Keratinocyte (primary cell): ENCODE results near the gene RGS6. TPM values are rescaled to one million over a fixed set of nuclear protein-coding genes. Genes with fewer than 3 reads are reported as not detected.

Source experiments
- DNase-seq: peaks from one replicate; pipeline ENCODE4 v3.0.0-alpha.2; 2011; ENCODE audit warnings: low read depth, missing footprints, low spot score
- FAIRE-seq: peaks from 2 replicates; lab custom pipeline; 2011; peaks lifted over from hg19 to GRCh38; lab: Jason Lieb, UNC
- H2AFZ ChIP-seq: 2 replicates; pipeline ENCODE4 v1.6.0; 2012; ENCODE audit warnings: low read length, control low read depth, inconsistent platforms; ENCODE audit not compliant: control insufficient read depth
- H3K27ac ChIP-seq: 2 replicates; pipeline ENCODE4 v1.5.1; 2011; ENCODE audit warnings: low read length; ENCODE audit not compliant: control insufficient read depth, insufficient read depth
- H3K27me3 ChIP-seq: 3 replicates; pipeline ENCODE4 v1.6.0; 2011; ENCODE audit warnings: low read length; ENCODE audit not compliant: control insufficient read depth, insufficient read depth; ENCODE audit errors: extremely low read depth
- H3K36me3 ChIP-seq, 2 experiments: 2 replicates in 1 of 2; 3 replicates in 1 of 2; pipeline ENCODE4 v1.5.1; 2011; ENCODE audit warnings: low read length in 2 of 2, mild to moderate bottlenecking in 1 of 2; ENCODE audit not compliant: control insufficient read depth in 2 of 2, insufficient read depth in 2 of 2; ENCODE audit errors: extremely low read depth in 1 of 2
- H3K4me1 ChIP-seq: 3 replicates; pipeline ENCODE4 v1.5.1; 2011; ENCODE audit warnings: low read length; ENCODE audit not compliant: control insufficient read depth, insufficient read depth; ENCODE audit errors: extremely low read depth
- H3K4me2 ChIP-seq: 3 replicates; pipeline ENCODE4 v1.6.0; 2011; ENCODE audit warnings: low read depth, low read length; ENCODE audit not compliant: control insufficient read depth, insufficient read depth; ENCODE audit errors: extremely low read depth
- H3K4me3 ChIP-seq, 3 experiments: fragments of 200-600 bp in 1 of 3; sonication (generic) in 1 of 3; 2 replicates in 2 of 3; 3 replicates in 1 of 3; pipeline ENCODE4 v1.5.1; 2011 to 2016; ENCODE audit warnings: low read length in 3 of 3, mild to moderate bottlenecking in 3 of 3, control low read depth in 2 of 3, inconsistent platforms in 1 of 3, low read depth in 1 of 3, mixed read lengths in 1 of 3, mixed run types in 1 of 3, moderate library complexity in 1 of 3; ENCODE audit not compliant: control insufficient read depth in 2 of 3, insufficient read depth in 2 of 3; ENCODE audit errors: extremely low read depth in 1 of 3
- H3K79me2 ChIP-seq: 2 replicates; pipeline ENCODE4 v1.6.0; 2012; ENCODE audit warnings: low read length; ENCODE audit not compliant: control insufficient read depth, insufficient read depth
- H3K9ac ChIP-seq: 3 replicates; pipeline ENCODE4 v1.6.0; 2011; ENCODE audit warnings: low read length; ENCODE audit not compliant: control insufficient read depth, insufficient read depth; ENCODE audit errors: extremely low read depth
- H3K9me1 ChIP-seq: 3 replicates; pipeline ENCODE4 v1.6.0; 2011; ENCODE audit warnings: low read length; ENCODE audit not compliant: control insufficient read depth, insufficient read depth; ENCODE audit errors: extremely low read depth
- H3K9me3 ChIP-seq: 2 replicates; pipeline ENCODE4 v1.5.1; 2012; ENCODE audit warnings: low read depth, low read length; ENCODE audit not compliant: control insufficient read depth
- H4K20me1 ChIP-seq: 3 replicates; pipeline ENCODE4 v1.6.0; 2011; ENCODE audit warnings: low read length; ENCODE audit not compliant: control insufficient read depth, insufficient read depth; ENCODE audit errors: extremely low read depth
- CTCF ChIP-seq, 3 experiments: IDR thresholded peaks in 1 of 3; conservative IDR thresholded peaks in 1 of 3; optimal IDR thresholded peaks in 1 of 3; 2 replicates in 2 of 3; 3 replicates in 1 of 3; pipeline versions ENCODE3 to v1.5.1; 2011; ENCODE audit warnings: low read length in 3 of 3, mild to moderate bottlenecking in 3 of 3, moderate library complexity in 2 of 3, control low read depth in 1 of 3, inconsistent platforms in 1 of 3; ENCODE audit not compliant: insufficient read depth in 2 of 3; ENCODE audit errors: extremely low read depth in 1 of 3
- EZH2 ChIP-seq: IDR thresholded peaks from one replicate; pipeline ENCODE4 v1.6.1; 2012; ENCODE audit warnings: inconsistent platforms, mild to moderate bottlenecking, low read length, moderate library complexity
- dilution Hi-C: fragments of 300-500 bp; cut with MboI; formaldehyde crosslinking; loops from one replicate; pipeline ENCODE4 v1.7.0; 2020; ENCODE audit warnings: low sequenced_read_pairs; ENCODE audit not compliant: extremely low pct_ligation_motif_present
- polyA plus RNA-seq, 5 experiments: library from polyadenylated mRNA; depleted of rRNA in 3 of 5; stranded (reverse) in 3 of 5; stranded (forward) in 1 of 5; unstranded in 1 of 5; fragments of >200 nt; gene quantifications; 1 replicate in 1 of 5; 2 replicates in 3 of 5; 3 replicates in 1 of 5; pipeline versions ENCODE4 v1.2.1 to v1.2.3, GENCODE V29; 2011 to 2012; ENCODE audit warnings: missing spikeins in 2 of 5, low read depth in 1 of 5, low replicate concordance in 1 of 5

RGS6 gene
- polyA plus RNA-seq, 1 donor (not counting 4 experiments of a cell fraction or from before 2014, with no cell fraction given) = not detected

GRCh38 chr14:71960494-71961353 is 28.5 kb downstream of the RGS6 start:
- Histone ChIP-seq H4K20me1 (no peaks in the 10 kb centered on the region), H3K36me3 (no peaks in the 10 kb centered on the region), H3K4me1 (no peaks in the 10 kb centered on the region), H3K9me3 (no peaks in the 10 kb centered on the region), H3K79me2 (no peaks in the 10 kb centered on the region), H3K4me2 (no peak overlapping the region), H3K4me3 (no peak overlapping the region), H2AFZ (no peak overlapping the region), H3K27ac (no peak overlapping the region), H3K9ac (no peak overlapping the region), H3K27me3 (no peaks in the 10 kb centered on the region), H3K9me1 (no peaks in the 10 kb centered on the region)
- FAIRE-seq = no peak
- DNase-seq = no peak
- TF ChIP-seq CTCF (optimal IDR thresholded peaks at IDR 0.05 in 1 of 3, IDR thresholded peaks at IDR 0.05 in 1 of 3, conservative IDR thresholded peaks at IDR 0.05 in 1 of 3; ENCODE audit: extremely low read depth in 1 of 3, insufficient read depth in 2 of 3, low read length in 3 of 3) (no peak), EZH2 (no peak)
- dilution Hi-C loops = no loop called here

GRCh38 chr14:71961972-71962371 is 29.7 kb downstream of the RGS6 start:
- Histone ChIP-seq H3K9me3 (no peaks in the 10 kb centered on the region), H3K27me3 (no peaks in the 10 kb centered on the region), H3K4me3 (no peak overlapping the region), H3K4me2 (no peak overlapping the region), H3K9ac (no peak overlapping the region), H3K9me1 (no peaks in the 10 kb centered on the region), H3K79me2 (no peaks in the 10 kb centered on the region), H3K27ac (no peak overlapping the region), H2AFZ (no peak overlapping the region), H3K4me1 (no peaks in the 10 kb centered on the region), H4K20me1 (no peaks in the 10 kb centered on the region), H3K36me3 (no peaks in the 10 kb centered on the region)
- DNase-seq (no peak), FAIRE-seq (no peak)
- TF ChIP-seq CTCF (optimal IDR thresholded peaks at IDR 0.05 in 1 of 3, IDR thresholded peaks at IDR 0.05 in 1 of 3, conservative IDR thresholded peaks at IDR 0.05 in 1 of 3; ENCODE audit: extremely low read depth in 1 of 3, insufficient read depth in 2 of 3, low read length in 3 of 3) = no peak
- TF ChIP-seq EZH2 = no peak
- dilution Hi-C loops = no loop called here
